NAMALWA (cell line): Measurements from ENCODE around the gene DGKD.
A peak's percentile ranks its signal among the peaks of the same experiment; 100 is the strongest.

ENCODE experiments used
- DNase-seq: peaks from one replicate; pipeline ENCODE4 v3.0.0-alpha.2; 2015; ENCODE audit warnings: low spot score

DGKD gene

DNA sequence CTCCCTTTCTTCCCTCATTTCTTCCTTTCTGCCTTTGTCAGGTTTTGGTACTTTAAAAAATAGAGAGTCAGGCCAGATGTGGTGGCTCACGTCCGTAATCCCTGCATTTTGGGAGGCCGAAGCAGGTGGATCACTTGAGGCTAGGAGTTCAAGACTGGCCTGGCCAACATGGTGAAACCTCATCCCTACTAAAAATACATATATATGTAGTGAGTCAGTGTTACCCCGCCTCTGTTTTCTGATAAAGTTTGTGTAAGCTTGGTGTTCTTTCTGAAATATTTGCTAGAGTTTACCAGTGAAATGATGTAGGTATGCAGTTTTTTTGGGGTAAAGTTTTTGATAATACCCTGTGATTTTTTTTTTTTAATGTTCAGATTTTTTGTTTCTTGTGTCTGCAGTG lies 58.8 kb downstream of the DGKD start:
- no peak for DNase-seq

DNA sequence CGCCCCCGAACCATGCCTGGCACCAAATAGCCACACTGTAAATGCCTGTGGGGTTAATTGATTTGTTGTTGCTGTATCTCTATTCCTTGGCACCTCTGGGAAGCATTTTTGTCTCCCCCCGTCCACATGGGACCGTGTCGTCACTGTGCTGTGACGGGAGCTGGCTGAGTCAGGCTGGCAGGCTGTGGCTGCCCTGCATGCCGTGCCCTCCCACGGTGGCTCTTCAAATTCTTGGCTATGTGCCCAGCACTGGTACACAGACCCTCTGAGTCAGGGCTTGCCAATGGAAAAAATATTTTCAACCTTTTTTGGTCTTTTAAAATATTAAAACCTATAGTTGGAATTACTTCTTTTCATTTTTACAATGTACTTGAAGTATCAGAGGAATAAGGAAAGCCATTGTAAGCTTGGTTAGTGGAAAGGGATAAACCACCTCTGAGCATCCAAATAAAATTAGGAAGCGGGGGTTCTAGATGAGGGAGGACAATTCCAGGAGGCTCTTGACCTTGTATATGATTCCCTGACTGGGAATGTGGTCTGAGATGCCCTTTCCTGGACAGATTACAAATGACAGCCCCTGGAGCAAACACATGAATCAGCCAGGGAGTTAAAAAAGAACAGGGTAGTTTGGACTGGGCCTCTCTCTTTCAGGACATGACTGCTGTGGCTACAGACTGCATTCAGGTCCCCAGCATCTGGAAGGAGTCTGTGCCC lies 59.4 kb downstream of the DGKD start:
- DNase-seq, result no peak

DNA sequence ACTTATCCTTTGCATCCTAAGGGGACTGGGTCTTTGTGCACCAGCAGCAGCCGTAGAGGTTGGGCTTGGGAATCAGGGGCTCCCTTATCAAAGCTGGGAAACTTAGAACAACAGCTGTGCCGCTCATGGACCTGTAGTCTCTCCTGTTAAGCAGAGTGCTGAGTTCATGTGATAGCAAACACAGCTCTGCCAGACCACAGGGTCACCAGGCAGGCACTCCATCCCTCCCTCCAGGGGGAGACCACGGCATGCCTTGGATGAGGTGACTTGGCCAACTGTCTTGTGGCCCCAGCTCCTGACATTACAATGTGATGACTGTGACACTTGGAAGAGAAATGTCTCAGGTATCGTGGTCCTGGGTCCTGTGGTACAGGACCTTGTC lies 60.0 kb downstream of the DGKD start:
- no peak for DNase-seq

DNA sequence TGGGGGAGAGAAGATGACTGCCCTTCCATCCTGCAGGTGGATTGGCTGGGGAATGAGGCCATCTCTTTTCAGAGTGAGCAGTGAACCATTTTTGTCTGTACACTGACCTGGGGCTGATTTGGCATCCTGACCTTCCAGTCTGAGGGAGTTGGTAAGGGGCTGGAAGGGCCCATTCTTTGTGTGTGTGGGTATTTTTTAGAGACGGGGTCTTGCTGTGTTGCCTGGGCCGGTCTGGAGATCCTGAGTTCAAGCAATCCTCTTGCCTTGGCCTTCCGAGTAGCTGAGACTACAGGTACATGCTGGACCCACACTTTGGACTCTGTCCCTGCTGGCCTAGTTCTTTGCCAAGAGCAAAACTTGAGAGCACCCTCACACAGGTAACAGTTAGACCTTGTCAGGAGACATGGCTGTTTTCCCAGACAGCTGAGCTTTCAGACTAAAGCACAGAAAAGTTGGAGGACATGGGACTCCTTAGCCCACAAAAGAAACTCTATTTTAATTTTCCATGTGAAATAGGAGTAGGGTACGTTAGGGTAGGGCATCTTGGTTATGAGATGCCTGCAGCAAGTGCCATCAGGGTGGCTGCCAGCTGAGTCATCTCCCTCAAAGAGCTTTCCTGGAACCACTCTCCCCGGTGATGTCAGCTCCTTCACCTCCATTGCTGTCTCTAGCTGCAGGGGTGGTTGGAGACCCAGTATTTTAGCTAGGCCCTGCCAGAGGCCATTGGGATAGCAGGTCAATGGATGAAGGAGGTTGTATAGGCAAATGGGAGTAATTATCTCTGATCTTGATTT lies 60.7 kb downstream of the DGKD start:
- DNase-seq, result no peak

DNA sequence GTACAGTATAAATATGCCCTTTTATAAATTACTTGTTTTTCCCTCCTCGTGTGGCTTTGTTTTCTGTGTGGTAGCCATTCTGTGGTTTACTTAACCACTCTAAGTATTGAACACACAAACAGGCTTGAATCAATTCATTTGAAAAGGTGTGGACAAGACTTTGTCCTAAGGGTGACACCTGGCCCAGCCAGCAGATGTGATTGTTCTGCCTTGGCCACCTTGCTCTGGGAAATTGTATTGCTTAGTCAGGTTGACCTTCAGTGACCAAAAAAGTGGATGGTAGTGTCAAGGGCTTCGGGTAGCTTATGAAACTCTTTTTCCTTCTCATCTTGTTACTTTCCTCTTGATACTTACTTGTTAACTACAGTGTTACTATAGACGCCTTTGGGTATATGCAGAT lies 61.9 kb downstream of the DGKD start:
- DNase-seq, result peak; percentile 14

DNA sequence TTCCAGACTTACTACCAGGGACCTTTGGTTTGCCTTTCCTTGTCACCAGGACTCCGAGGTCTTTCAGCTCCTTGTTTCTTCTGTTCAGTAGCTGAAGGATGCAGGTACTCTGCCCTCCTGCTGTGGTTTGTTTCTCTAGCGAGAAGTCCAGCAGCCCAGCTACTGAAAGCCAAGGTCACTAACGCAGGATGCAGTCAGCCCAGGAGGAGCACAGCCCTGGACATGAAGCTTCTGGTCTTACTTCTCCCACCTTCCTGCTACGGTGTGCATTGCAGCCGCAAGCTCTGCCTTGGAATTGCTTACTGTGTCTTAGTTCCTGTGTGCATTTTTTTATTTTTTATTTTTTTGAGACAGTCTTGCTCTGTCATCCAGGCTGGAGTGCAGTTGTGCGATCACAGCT lies 62.4 kb downstream of the DGKD start:
- DNase-seq, result peak; percentile 12

DNA sequence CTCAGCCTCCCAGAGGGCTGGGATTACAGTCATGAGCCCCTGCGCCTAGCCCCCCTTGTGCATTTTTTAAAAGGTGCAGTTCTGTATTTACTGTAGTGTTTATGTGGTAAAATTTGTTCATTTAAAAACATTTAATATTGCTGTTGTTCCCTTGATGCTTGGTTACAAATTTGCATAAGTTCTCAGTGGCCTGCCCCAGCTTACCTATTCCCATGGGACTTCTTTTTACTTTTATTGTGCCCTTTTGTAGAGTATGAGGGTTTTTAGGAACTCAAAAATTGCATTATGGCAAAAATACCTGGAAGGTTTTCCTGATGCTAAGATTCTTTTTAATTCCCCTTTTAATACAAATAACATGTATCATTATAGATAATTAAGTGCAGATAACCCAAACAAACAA lies 63.0 kb downstream of the DGKD start:
- peak; percentile 40 for DNase-seq

DNA sequence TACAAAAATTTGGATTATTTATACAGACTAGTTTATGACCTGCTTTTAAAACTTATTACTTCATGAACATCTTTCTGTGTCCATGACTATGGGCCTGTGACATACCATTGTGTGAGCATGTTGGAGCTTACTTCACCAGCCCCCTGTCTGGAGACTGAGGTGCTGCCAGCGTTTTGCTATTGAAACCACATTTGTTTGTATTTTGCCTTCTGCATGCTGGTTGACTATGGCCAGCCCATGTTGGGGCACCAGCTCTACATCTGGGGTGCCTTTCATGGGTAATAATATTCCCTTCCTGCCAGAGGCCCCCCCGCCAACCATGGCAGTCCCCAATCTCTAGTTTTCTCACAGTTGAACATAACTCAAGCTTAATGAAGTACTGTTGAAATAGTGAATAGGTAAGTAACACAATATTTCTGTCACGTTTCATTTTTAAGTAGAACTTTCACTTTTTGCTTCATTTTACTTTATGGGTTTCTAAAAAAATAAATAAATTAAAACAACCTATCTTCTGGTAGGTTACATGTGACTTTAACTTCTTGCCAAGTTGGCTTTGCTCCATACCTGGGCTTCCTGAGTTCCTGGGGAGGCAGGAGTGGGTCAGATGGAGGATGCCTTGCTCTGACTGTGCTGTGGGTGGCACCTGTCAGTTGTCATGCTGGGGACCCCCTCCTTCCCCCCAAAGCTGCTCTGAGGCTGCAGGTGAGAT lies 63.9 kb downstream of the DGKD start:
- peak; percentile 65 for DNase-seq

DNA sequence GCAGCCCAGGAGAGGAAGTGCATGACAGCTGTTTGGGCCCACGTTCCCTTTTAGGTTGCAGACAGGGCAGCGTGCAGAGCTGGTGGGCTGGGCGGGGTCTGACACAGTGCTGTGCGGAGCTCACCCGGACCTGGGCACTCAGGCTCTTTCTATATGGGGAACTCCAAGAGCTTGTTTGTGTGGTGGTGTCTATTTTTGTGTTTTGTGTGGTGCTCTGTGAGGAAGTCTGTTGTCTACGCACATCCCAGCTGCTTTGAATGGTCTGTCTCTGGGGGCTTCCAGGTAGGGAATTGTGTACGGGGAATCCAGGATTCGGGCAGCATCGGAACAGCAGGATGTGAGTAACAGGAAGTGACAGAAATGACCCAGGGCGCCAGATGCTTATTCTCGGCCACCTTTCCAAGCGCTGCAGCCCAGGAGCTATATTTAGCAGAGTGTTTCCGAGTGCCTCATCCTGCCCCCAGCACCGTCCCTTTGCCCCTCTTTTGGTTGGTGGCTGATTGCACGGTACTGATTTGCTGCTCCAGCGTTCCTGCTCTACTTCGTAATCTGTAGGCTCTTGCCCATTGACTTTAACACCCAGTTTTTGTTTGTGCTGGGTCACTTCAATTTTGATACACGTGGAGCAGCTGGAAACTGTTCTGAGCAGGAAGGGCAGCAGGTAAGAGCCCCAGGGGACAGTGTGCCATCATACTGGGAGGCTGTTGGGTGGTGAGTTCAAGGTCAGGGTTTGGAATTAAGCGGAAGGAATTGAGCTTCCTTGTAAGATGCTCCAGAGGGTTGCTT lies 64.7 kb downstream of the DGKD start:
- DNase-seq, result peak; percentile 67

DNA sequence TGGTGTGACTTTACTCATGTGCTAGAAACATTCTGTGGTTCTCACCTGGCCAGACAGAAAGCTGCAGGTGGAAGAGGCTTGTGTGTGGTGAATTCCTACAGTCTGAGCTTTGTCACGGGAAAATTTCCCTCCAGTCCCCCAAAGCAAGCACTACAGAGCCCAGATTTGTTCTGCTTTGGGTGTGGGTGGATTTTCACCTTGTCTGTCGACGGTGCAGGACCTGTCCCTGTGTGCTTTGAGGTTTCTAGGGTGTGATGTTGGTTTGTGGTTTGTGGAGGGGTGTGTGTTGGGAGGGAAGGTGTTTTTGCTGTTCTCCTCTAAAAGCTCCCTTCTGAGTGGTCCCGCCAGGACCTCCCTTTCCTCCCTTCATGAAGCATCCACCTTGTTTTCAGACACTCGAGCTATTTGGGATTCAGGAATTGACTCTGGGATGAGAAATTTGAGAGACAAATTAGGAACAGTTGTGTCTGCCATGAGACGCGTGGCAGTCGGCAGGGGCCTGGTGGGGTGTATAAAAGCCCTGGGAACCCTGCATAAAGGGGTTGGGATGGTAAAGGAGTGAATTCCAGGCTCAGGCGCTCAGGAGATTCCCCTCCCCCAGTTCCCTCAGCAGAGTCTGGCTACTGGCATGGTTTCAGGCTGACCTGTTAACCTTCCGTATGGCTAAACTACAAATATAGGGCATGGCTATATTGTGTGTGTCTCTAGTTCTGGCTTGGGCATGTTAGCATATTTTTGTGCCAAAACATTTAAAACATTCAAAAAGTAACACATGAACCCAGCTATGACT lies 65.5 kb downstream of the DGKD start:
- peak; percentile 17 for DNase-seq

DNA sequence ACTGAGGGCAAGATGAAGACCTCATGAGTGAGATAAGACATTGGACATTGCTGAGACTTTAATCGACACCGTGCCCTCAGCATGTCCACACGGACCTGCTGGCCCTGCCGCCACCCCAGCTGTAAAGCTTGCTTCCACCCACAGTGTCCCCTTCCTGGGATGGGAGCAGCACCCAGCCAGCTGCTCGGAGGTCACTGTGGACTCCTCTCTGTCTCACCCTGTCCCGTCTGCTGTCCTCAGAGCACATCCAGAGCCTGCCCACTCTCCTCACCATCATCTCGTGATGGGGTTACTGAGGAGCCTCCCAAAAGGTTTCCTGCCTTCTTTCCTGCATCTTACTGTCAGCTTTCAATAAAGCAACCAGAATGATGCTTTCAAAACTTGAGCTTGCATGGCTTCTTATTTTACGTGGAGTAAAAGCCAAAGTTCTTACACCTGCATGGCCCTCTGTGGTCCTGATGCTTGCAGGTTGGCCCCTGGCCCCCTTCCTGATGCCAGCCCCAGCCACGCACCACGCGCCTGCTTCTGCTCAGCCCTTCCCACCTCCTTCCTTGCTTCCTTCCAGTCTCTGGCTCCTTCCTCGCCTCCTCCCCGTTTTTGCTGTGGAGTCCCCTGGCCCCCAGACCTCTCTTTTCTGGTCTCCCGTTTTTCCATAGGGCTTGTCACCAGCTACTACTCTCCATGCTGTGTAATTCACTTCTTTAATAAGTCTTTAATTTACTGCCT lies 67.0 kb downstream of the DGKD start:
- DNase-seq, result no peak

DNA sequence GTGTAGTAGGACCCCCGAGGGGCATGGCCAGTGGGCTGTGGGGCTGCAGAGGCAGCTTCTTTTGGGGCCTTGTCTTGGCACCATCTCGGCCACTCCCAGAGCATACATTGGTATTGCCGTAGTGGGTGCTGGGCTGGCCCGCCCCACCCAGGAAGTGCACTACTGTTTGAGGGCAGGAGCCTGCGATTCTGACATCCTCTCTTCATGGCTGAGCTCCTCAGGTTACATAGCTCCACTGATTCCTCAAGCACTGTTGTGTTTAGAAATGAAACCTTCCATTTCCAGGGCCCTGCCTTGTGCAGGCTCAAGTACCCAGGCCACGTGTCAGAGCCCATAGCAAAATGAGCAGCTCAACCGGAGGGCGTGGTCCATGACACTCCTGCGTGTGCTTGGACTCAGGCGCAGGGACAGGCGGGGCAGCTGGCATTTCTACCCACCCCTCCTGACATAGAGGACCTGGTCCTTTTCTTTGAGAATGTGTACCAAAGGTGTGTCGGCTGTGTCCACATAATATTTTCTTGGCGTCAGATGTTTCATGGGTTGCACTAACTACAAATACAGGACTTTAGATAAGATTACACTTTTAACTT lies 67.9 kb downstream of the DGKD start:
- peak; percentile 34 for DNase-seq

DNA sequence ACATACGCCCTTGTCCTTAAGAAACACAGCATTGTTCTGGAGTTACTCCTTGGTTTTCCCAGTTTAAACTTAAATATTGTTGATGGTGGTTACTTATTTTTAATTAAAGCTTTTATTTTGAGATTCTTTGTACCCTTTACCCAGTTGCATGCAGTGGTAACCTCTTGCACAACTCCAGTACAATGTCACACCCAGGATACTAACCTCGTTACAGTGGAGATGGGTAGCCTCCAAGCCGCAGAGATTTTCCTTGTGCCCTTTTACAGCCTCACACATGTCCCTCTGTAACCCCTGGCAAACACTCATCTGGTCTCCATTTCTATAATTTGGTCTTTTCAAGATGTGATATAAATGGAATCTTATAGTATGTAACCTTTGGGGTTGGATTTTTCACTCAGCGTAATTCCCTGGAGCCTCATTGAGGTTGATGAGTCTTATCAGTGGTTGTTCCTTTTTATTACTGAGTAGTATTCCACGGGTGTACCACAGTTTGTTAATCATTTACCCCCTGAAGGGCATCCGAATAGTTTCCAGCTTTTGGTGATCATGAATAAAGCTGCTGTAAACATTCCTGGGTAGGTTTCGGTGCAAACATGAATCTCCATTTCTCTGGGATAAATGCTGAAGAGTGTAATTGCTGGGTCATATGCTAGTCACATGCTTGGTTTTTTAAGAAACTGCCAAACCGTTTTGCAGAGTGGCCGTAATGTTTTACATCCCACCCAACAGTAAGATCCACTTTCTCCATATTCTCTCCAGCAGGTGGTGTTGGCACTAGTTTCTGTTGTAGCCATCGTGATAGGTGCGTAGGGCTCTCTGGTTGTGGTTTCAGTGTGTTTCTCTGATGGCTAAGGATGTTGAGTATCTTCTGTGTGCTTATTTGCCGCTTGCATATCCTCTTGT lies 68.6 kb downstream of the DGKD start:
- no peak for DNase-seq

DNA sequence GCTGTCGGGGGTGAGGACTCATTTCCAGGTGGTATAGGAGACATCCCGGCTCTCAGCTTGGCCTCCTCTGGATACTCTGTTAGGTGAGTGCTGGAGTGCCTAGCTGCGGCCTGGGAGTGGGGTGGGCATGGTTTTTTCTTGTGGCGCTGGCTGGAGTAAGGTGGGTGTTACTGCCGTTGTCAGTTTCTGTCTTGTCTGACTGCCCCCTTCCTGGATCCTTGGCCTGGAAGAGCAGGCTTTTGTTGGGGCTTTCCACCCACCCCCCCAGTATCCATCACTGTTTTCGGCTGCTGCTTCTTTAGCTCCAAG lies 69.2 kb downstream of the DGKD start:
- DNase-seq, result no peak

DNA sequence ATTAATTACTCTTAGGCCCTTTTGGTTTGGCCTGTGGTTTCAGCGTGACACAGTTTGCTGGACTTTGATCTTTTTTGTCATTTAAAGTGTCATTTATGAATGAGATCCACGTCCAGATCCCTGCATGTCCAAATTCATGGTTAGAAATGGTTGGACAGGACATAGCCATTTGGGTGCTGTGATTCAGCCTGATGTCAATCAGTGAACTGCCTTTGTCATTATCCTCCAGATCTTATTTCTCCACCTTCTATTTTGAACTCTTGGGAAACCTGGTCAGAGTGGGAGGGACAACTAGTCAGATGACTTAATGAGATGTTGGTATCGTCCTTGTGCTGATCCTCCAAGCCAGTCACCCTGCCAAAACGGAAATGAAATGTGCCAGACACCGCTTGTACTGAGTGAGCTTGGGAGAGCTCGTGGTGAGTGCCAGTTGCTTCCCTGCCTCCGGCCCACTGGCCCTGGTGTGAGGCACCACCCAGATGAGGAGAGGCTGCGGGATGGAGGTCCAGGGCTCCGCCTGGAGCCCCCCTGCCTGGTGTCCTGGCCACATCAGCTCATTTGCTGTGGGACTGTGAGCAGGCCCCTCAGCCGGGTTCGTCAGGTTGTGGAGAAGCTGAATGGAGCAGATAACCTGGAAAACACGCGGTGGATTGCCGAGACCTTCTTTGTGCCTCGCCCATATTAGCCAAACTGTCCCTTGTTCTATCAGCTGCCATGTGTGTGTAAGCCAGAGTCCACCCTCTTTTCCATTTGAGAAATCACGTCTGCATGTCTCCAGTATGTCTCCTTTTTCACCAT lies 70.1 kb downstream of the DGKD start:
- DNase-seq, result no peak

DNA sequence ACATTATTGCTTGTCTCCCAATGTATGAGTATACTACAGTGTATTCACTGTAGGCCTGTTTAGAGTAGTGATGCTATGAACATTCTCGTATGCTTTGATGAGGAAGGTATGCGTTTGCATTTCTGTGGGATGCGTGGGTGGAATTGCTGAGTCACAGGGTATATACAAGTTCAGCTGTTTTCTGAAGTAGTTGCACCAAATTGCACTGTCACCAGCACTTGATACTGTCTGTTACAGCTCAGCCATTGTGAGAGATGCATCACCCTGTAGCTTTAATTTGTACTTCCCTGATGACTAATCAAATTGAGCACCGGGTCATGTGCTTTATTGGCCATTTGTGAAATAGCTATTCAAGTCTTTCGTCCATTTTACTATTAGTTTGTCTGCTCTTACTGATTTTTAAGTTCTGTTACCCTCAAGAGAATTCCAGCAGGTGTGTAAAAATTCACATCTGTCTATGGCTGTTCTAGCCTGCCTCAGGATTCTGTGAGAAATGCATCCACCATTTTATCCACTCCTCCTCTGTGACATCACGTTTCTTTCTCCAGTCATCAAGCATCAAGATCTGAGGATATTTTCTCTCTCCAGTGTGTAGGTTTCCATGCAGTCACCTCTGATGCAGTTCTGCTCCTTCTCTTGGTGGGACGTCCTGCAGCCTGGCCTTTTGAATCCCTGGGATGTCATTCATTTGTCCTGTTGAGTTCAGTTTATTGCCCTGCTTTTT lies 72.5 kb downstream of the DGKD start:
- no peak for DNase-seq

DNA sequence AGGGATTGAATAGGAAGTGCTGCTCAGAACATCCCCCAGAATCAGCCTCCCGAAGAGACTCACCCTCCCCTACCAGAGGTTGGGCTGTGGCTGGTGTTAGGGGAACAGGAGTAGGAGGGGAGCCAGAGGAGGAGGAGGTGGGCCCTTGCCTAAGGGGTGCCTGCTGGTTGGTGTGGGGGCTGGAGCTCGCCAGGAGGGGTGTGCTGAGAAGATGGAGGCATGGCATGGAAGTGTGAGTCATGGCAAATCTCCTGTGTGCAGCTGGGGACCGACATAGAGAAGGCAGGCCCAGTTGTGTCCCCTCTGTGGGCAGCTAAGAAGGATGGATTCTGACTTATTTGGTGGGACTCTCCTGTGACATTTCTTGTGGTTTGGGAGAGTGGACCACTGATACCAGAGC lies 73.7 kb downstream of the DGKD start:
- no peak for DNase-seq

DNA sequence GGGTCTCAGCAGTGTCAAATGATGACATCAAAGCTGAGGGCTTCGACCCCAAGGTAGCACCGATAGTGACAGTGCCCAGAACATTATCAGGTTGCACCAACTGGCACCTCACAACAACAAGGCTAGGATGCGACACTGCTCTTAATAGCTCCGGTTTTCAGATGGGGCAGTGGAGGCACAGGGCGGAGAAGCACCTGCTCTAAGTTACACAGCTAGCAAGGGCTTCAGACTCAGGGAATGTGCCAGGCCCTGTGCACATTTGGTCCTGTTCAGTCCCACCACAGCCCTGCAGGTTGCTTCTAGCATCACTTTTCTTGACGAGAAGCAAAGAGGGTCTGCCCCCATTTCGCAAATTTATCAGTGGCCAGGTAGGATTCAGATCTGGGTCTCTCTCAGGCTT lies 74.1 kb downstream of the DGKD start:
- no peak for DNase-seq
